NCI-H524 (cell line): ENCODE data around the gene KRTAP24-1.
A peak's percentile ranks its signal among the peaks of the same experiment; 100 is the strongest.

ENCODE experiments used
- DNase-seq, 2 experiments: peaks; one replicate each; lab custom pipeline; 2025; lab: John Stamatoyannopoulos, UW

KRTAP24-1 gene

GRCh38 chr21:30234643-30235042 is 48.1 kb downstream of the KRTAP24-1 start:
- peak in 1 of 2 experiments; percentile 6 for DNase-seq

- DNase-seq, result no peak
These were observed 48.7 kb downstream of the KRTAP24-1 start for GRCh38 chr21:30234050-30234449.

- DNase-seq, result peak; percentile 8 to 45
These were observed 49.3 kb downstream of the KRTAP24-1 start for GRCh38 chr21:30233228-30234020.

GRCh38 chr21:30232011-30232410 is 50.7 kb downstream of the KRTAP24-1 start:
- DNase-seq, result no peak
